GM12892 (cell line): ENCODE data around the gene SEPTIN3.
A peak's percentile ranks its signal among the peaks of the same experiment; 100 is the strongest.

ENCODE experiments used
- DNase-seq: peaks from one replicate; pipeline ENCODE4 v3.0.0; 2011; ENCODE audit not compliant: insufficient read length
- FAIRE-seq: peaks from 2 replicates; lab custom pipeline; 2011; peaks lifted over from hg19 to GRCh38; lab: Jason Lieb, UNC
- POLR2A ChIP-seq: IDR thresholded peaks from 2 replicates; pipeline ENCODE4 v1.6.1; 2011; ENCODE audit warnings: low read depth, low read length, control low read depth
- POLR2AphosphoS5 ChIP-seq: IDR thresholded peaks from 2 replicates; pipeline ENCODE4 v1.6.1; 2011; ENCODE audit warnings: low read depth, low read length, control low read depth
- TAF1 ChIP-seq: IDR thresholded peaks from 2 replicates; pipeline ENCODE4 v1.6.1; 2011; ENCODE audit warnings: low read depth, mild to moderate bottlenecking, control low read depth, low read length, borderline replicate concordance

SEPTIN3 gene

GRCh38 chr22:41979423-41980250 is 10.4 kb downstream of the SEPTIN3 start:
- DNase-seq = no peak
- FAIRE-seq = no peak
- TF ChIP-seq TAF1 (no peak), POLR2A (no peak), POLR2AphosphoS5 (no peak)

DNA sequence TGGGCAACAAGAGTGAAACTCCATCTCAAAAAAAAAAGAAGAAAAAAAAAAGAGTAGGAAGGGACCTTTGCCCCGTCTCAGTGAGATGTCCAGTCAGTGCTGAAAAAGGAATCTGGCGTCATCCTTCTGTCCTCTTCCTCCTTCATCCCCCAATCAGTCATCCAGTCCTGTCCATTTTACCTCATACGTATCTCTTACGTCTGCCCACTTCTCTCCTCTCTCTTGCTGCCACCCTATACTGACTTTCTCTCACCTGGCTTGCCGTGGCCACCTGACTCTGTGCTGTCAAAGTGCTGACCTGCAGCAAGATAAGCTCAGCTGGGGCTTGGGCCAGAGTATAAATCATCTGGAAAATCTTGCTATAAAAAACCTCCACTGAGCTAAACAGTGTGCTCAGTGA is 13.6 kb downstream of the SEPTIN3 start:
- FAIRE-seq = no peak
- no peak for DNase-seq
- TF ChIP-seq POLR2AphosphoS5 = no peak
- TF ChIP-seq POLR2A = no peak
- no peak for TF ChIP-seq TAF1

DNA sequence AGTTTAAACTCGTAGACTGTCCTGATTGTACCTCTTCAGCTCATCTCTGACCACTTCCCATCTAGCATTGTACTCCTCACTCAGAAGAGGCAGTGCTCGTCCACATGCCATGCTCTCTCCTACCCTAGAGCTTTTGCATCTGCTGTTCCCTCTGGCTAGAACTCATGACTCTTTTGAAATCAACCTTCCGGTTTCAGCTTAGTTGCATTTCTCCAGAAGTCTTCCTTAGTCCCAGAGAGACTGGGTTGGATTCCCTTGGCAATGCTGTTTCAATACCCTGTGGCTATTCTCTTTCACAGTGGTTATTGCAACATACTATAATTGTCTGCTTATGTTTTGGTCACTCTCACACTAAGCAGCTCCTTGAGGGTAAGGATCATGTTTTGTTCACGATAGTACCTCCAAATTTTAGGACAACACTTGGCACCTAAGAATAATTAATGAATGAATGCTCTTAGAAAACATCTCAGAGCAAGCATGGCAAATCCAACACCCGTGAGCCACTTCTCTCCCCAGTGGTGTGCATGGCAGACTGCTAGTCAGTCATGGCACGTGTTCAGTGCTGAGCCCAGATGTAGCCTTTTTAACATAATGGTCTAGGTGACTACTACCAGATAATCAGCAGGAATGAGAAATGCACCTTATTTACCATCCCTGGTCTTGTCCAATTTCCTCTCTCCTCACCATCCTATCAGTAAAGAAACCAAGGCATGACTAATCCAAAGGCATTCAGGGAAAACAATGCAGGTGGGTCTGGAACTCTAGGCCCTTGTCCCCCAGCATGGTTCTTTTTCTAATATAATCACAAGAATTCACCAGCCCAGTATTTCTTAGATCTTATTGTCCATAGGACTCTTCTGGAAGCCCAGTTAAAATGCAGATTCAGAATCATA is 14.5 kb downstream of the SEPTIN3 start:
- no peak for DNase-seq
- TF ChIP-seq TAF1 (no peak), POLR2AphosphoS5 (no peak), POLR2A (no peak)
- peak; percentile 56 for FAIRE-seq

DNA sequence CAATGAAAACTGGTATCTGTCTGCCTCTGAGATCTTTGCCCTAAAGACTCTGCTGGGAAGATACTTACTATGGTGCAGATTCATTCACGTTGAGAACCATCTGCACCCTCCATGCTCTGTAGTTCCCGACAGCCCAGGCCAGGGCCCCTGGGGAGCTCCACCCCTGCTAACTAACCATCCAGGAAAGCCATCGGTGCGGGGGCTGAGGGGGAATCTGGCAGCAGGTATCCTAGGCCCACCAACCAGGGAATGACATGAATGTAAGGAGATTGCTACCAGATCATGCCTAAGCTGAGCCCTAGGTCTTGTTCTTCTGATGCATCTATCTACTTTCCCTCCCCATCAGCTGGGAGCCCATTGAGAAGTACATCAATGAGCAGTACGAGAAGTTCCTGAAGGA is 18.0 kb downstream of the SEPTIN3 start:
- DNase-seq = no peak
- FAIRE-seq = no peak

GRCh38 chr22:41989246-41989645 is 20.0 kb downstream of the SEPTIN3 start:
- FAIRE-seq (no peak), DNase-seq (no peak)
- no peak for TF ChIP-seq POLR2A
- no peak for TF ChIP-seq TAF1
- no peak for TF ChIP-seq POLR2AphosphoS5

More for the DNA sequence above, 18.0 kb downstream of the SEPTIN3 start:
- no peak for TF ChIP-seq POLR2AphosphoS5
- TF ChIP-seq POLR2A = no peak
- no peak for TF ChIP-seq TAF1

GRCh38 chr22:41991111-41991510 is 21.9 kb downstream of the SEPTIN3 start:
- no peak for TF ChIP-seq POLR2AphosphoS5
- no peak for TF ChIP-seq TAF1
- TF ChIP-seq POLR2A = no peak
- no peak for DNase-seq
- FAIRE-seq = no peak

- TF ChIP-seq TAF1 (no peak), POLR2AphosphoS5 (no peak)
- DNase-seq = no peak
- FAIRE-seq = peak; percentile 9
Measured at GRCh38 chr22:41992496-41992895, 23.3 kb downstream of the SEPTIN3 start.

DNA sequence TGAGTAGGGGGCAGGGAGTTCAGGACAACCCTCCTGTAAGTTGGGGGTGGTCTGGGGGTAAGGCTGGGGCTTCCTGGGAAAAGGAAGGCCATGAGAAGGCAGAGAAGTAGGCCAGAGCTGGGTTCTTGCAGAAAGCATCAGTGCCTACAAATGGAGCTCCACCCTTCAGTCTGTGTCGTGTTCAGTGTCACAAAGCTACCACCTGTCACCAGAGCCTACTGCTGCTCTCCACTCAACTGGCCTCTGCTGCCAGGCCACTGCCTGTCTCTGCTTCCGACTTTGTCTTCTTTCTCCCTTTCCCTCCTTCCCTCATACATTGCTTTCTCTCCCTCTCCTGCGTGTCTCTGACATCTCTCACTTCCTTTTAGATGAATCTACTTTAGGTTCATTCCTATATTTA is 26.0 kb downstream of the SEPTIN3 start:
- TF ChIP-seq POLR2AphosphoS5 (no peak), POLR2A (no peak), TAF1 (no peak)
- FAIRE-seq = peak; percentile 82
- no peak for DNase-seq

- FAIRE-seq (no peak), DNase-seq (no peak)
Measured at GRCh38 chr22:41996826-41997225, 27.6 kb downstream of the SEPTIN3 start.

DNA sequence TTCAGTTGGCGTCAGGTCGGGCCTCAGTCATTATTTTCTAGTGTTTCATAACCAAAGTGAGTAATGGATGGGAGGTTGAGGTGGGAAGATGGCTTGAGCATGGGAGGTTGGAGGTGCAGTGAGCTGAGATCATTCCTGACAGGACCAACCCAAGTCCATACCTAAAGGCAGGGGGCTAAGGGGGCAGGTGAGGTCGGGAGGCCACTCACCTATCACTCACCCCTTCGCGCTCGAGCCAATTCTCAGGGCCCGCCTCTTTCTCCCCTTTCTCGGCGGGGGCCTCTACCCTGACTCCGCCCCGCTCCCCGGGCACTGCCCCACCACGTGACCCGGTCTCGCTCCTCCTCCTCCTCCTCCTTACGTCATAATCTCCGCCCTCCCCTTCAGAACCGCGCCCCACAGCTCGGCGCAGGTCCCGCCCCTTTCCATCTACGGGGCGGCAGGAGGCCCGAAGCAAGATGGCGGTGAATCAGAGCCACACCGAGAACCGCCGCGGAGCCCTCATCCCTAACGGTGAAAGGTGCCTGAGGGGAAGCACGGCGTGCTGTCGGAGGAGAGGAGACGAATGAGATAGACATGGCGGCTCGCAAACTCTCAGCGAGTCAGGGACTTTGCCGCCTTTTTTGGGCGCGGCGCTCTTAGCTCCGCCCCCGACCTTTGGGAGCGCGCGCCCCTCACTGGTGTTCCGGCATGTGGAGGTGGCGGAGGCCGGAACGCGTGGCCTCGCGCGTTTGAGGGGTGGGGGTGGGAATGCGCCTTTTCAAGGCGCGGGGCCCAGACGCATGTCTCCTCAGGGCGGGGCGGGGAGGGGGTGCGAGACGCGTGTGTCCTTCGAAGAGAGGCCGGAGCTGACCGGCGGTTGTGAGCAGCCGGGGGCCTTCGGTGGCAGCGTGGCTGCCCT is 29.4 kb downstream of the SEPTIN3 start, which contains the start of gene WBP2NL:
TSS of gene WBP2NL (plus strand) at position 428 of the 901 bp plus-strand sequence. CDS start at position 459, 31 bp downstream.
- TF ChIP-seq POLR2AphosphoS5 (peak; percentile 83), POLR2A (peak; percentile 88), TAF1 (peak; percentile 90; the same call in 1 of the 2 replicates)
- peak; percentile 91 for DNase-seq
- peak; percentile 98 for FAIRE-seq

More at GRCh38 chr22:41996826-41997225, 27.6 kb downstream of the SEPTIN3 start:
- TF ChIP-seq TAF1 = no peak
- TF ChIP-seq POLR2A = no peak
- no peak for TF ChIP-seq POLR2AphosphoS5

- TF ChIP-seq POLR2A (no peak), TAF1 (no peak), POLR2AphosphoS5 (no peak)
- FAIRE-seq (no peak), DNase-seq (no peak)
Measured at GRCh38 chr22:42000466-42000865, 31.2 kb downstream of the SEPTIN3 start.
